Retinal pigment epithelial cell (primary cell): ENCODE measurements around the gene VEPH1.

Source experiments
- DNase-seq: peaks from one replicate; pipeline ENCODE4 v3.0.0-alpha.2; 2010; ENCODE audit warnings: low read depth
- H3K4me3 ChIP-seq: 2 replicates; pipeline ENCODE4 v1.5.1; 2011; ENCODE audit warnings: mild to moderate bottlenecking, low read length, control low read depth, moderate library complexity
- CTCF ChIP-seq: conservative IDR thresholded peaks from 2 replicates; pipeline ENCODE4 v1.5.1; 2011; ENCODE audit warnings: low read depth, low read length, control low read depth, inconsistent platforms

The VEPH1 gene

GRCh38 chr3:157220883-157221282, 282.3 kb downstream of the VEPH1 start:
- no peak for TF ChIP-seq CTCF
- H3K4me3 ChIP-seq, result no peak overlapping the region
- DNase-seq, result no peak

- DNase-seq, result no peak
- H3K4me3 ChIP-seq, result no peak overlapping the region
- TF ChIP-seq CTCF, result no peak
These were observed 283.0 kb downstream of the VEPH1 start for GRCh38 chr3:157220211-157220610.

GRCh38 chr3:157219215-157219614, 284.0 kb downstream of the VEPH1 start:
- H3K4me3 ChIP-seq, result no peak overlapping the region
- no peak for TF ChIP-seq CTCF
- no peak for DNase-seq
